SU-DHL-6 (cell line): Measurements from ENCODE around the gene TNXB.

ENCODE experiments used
- H2AFZ ChIP-seq: fragments of 200-600 bp; sonication (generic); 2 replicates; pipeline ENCODE4 v1.6.1; 2014; ENCODE audit warnings: low read depth, mild to moderate bottlenecking, moderate library complexity, mixed read lengths, antibody characterized with exemption, low read length; ENCODE audit not compliant: severe bottlenecking
- H3F3A ChIP-seq: fragments of 200-600 bp; shearing (Covaris generic); 2 replicates; pipeline ENCODE4 v1.6.0; 2016; ENCODE audit warnings: antibody characterized with exemption, mild to moderate bottlenecking; ENCODE audit not compliant: insufficient read depth
- H3K27ac ChIP-seq: fragments of 200-600 bp; sonication (generic); 2 replicates; pipeline ENCODE4 v1.5.1; 2016; ENCODE audit warnings: low read depth, mild to moderate bottlenecking, low read length, moderate library complexity, mixed read lengths
- H3K27me3 ChIP-seq: fragments of 200-600 bp; sonication (generic), shearing (Covaris generic); 2 replicates; pipeline ENCODE4 v1.6.0; 2014; ENCODE audit warnings: mild to moderate bottlenecking, low read length
- H3K36me3 ChIP-seq: fragments of 200-600 bp; sonication (generic); 2 replicates; pipeline ENCODE4 v1.6.1; 2014; ENCODE audit warnings: mild to moderate bottlenecking, low read length, mixed read lengths
- H3K4me2 ChIP-seq: fragments of 300-600, 200-600 bp; shearing (Covaris generic), sonication (generic); 2 replicates; pipeline ENCODE4 v1.6.0; 2014; ENCODE audit warnings: low read length, low read depth, mild to moderate bottlenecking; ENCODE audit not compliant: poor library complexity, severe bottlenecking
- H3K4me3 ChIP-seq: fragments of 200-600 bp; sonication (generic); 2 replicates; pipeline ENCODE4 v1.5.1; 2014; ENCODE audit warnings: antibody characterized with exemption, low read length, mild to moderate bottlenecking, mixed read lengths; ENCODE audit not compliant: insufficient read depth, poor library complexity, severe bottlenecking
- H3K79me2 ChIP-seq: fragments of 200-600 bp; sonication (generic); 2 replicates; pipeline ENCODE4 v1.6.1; 2014; ENCODE audit warnings: mild to moderate bottlenecking, low read length, moderate library complexity; ENCODE audit not compliant: insufficient read depth
- H3K9ac ChIP-seq: fragments of 200-600 bp; sonication (generic); 2 replicates; pipeline ENCODE4 v1.7.0; 2014; ENCODE audit warnings: mild to moderate bottlenecking, low read length
- H3K9me2 ChIP-seq: fragments of 200-600 bp; sonication (generic); replicated peaks from 2 replicates; pipeline ENCODE4 v1.6.1; 2014; ENCODE audit warnings: low read length; ENCODE audit not compliant: insufficient read depth
- H3K9me3 ChIP-seq: fragments of 200-600 bp; sonication (generic); 2 replicates; pipeline ENCODE4 v1.6.1; 2014; ENCODE audit warnings: low read length, mixed read lengths; ENCODE audit not compliant: insufficient read depth
- H4K20me1 ChIP-seq: fragments of 200-600 bp; sonication (generic); 2 replicates; pipeline ENCODE4 v1.6.1; 2014; ENCODE audit warnings: low read depth, mild to moderate bottlenecking, antibody characterized with exemption, low read length, moderate library complexity, mixed read lengths
- EZH2phosphoT487 ChIP-seq: fragments of 200-600 bp; sonication (generic), shearing (Covaris generic); conservative IDR thresholded peaks from 2 replicates; pipeline ENCODE4 v1.6.1; 2018; ENCODE audit warnings: mild to moderate bottlenecking, antibody characterized with exemption, low read length, moderate library complexity, mixed read lengths
- TF ChIP-seq, protein P1 (sequence below): fragments of 200-600 bp; sonication (generic); IDR thresholded peaks from one replicate; pipeline ENCODE4 v1.5.1; 2017; ENCODE audit warnings: antibody characterized with exemption, mild to moderate bottlenecking, low read length, moderate library complexity; ENCODE audit not compliant: insufficient read depth, poor library complexity, severe bottlenecking

Gene TNXB

DNA sequence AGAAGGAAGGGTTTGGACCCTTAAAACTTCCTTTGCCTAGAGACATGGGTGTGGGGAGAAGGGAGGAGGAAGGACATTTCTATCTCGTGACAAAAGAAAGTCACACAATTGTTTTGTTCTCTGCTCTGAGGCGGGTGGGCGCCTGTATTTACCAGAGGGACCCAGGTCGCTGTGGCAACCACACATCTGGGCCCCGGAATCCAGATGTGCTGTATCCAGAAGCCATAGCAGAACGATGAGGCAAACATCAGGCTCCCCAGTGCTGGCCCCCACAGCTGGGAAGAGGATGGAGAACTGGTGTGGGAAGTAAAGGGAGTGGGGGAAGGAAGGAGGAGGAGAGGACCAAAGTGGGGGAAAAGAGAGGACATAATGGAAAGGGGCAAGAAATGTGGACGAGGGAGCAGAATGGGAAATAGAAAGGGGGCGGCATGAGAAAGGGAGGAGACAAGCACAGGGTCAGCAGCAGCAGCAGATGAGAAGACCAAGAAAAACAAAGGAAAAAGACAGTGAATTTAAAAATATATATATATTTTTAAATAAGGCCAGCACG lies 3.4 kb upstream of the TNXB start:
- no peak overlapping the region for H3K4me3 ChIP-seq
- no peaks in the 10 kb centered on the region for H3F3A ChIP-seq
- no peaks in the 10 kb centered on the region for H3K9me3 ChIP-seq
- H3K79me2 ChIP-seq, result no peaks in the 10 kb centered on the region
- H3K27me3 ChIP-seq, result no peaks in the 10 kb centered on the region
- H3K27ac ChIP-seq, result no peak overlapping the region
- no peak overlapping the region for H3K4me2 ChIP-seq
- TF ChIP-seq, protein P1, sequence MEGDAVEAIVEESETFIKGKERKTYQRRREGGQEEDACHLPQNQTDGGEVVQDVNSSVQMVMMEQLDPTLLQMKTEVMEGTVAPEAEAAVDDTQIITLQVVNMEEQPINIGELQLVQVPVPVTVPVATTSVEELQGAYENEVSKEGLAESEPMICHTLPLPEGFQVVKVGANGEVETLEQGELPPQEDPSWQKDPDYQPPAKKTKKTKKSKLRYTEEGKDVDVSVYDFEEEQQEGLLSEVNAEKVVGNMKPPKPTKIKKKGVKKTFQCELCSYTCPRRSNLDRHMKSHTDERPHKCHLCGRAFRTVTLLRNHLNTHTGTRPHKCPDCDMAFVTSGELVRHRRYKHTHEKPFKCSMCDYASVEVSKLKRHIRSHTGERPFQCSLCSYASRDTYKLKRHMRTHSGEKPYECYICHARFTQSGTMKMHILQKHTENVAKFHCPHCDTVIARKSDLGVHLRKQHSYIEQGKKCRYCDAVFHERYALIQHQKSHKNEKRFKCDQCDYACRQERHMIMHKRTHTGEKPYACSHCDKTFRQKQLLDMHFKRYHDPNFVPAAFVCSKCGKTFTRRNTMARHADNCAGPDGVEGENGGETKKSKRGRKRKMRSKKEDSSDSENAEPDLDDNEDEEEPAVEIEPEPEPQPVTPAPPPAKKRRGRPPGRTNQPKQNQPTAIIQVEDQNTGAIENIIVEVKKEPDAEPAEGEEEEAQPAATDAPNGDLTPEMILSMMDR, result no peak
- TF ChIP-seq EZH2phosphoT487, result no peak
- H3K36me3 ChIP-seq, result no peaks in the 10 kb centered on the region
- H2AFZ ChIP-seq, result no peak overlapping the region
- no peaks in the 10 kb centered on the region for H4K20me1 ChIP-seq
- no peaks in the 10 kb centered on the region for H3K9me2 ChIP-seq
- no peak overlapping the region for H3K9ac ChIP-seq

DNA sequence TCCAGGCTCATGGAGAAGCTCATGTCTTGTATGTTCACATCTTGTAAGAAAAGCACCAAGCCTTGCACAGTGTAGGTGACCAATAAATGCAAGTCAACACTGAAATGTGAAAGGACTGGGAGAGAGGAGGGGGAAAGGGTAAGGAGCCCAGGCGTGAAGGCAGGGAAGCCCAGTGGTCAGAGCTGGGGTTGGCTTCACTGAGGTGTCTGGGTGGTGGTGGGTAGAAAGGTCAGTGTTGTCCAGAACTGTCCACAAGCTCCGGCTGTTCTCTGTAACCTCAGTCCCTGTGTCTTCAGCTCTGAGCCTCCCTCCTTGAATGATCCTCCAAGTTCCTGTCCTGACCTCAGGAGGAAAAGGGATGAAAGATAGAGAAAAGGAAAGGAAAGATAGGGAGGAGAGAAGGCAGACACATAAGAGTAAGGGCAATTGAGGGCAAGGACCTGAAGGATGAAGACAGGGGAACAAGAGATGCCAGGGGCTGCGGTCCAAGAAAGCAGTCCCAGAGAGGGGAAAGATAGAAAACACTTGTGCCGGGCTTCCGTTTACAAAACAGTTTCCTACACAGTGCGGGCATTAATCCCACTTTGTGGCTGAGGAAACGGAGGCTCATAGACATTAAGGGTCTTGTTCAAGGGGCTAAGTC lies 2.4 kb upstream of the TNXB start:
- H2AFZ ChIP-seq, result no peak overlapping the region
- H3K79me2 ChIP-seq, result no peaks in the 10 kb centered on the region
- H3K36me3 ChIP-seq, result no peaks in the 10 kb centered on the region
- no peak overlapping the region for H3K27ac ChIP-seq
- H3K4me3 ChIP-seq, result no peak overlapping the region
- no peaks in the 10 kb centered on the region for H4K20me1 ChIP-seq
- no peaks in the 10 kb centered on the region for H3K9me3 ChIP-seq
- H3K9ac ChIP-seq, result no peak overlapping the region
- TF ChIP-seq, protein P1, result no peak
- TF ChIP-seq EZH2phosphoT487, result no peak
- H3K27me3 ChIP-seq, result no peaks in the 10 kb centered on the region
- H3F3A ChIP-seq, result no peaks in the 10 kb centered on the region
- no peaks in the 10 kb centered on the region for H3K9me2 ChIP-seq
- H3K4me2 ChIP-seq, result no peak overlapping the region

DNA sequence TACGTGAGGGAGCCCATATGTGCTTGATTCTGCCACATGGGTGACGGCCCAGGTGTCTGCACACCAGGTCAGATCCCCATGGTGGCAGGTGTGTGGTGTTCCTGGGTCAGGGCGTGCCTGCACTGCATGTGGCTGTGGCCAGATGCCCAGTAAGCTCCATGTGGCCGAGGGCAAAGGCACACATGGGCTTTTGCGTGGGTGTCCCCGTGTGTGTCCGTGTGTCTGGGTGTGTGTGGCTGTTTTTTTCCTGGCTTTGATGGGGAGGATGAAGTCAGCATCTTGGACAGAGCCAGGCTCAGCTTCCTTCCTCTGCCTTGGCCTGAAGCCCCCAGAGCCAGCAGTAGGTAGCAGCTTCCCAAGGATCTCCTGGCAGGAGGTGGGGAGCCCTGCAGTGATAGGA lies 1.5 kb upstream of the TNXB start:
- no peak overlapping the region for H3K4me3 ChIP-seq

More for the DNA sequence above, 1.5 kb upstream of the TNXB start:
- Histone ChIP-seq H3F3A (no peaks in the 10 kb centered on the region), H3K36me3 (no peaks in the 10 kb centered on the region), H3K27ac (no peak overlapping the region), H3K9me3 (no peaks in the 10 kb centered on the region), H2AFZ (no peak overlapping the region), H4K20me1 (no peaks in the 10 kb centered on the region), H3K9ac (no peak overlapping the region), H3K79me2 (no peaks in the 10 kb centered on the region), H3K4me2 (no peak overlapping the region), H3K9me2 (no peaks in the 10 kb centered on the region), H3K27me3 (no peaks in the 10 kb centered on the region)
- TF ChIP-seq, protein P1, result no peak
- TF ChIP-seq EZH2phosphoT487, result no peak
